Measurements from ENCODE around the gene GCDH. TPM values are rescaled to one million over a fixed set of nuclear protein-coding genes. Genes with fewer than 3 reads are reported as not detected.
A peak's percentile ranks its signal among the peaks of the same experiment; 100 is the strongest.

The GCDH gene
- total RNA-seq, 1 donor from 2014 or later = 60.6 TPM

DNA sequence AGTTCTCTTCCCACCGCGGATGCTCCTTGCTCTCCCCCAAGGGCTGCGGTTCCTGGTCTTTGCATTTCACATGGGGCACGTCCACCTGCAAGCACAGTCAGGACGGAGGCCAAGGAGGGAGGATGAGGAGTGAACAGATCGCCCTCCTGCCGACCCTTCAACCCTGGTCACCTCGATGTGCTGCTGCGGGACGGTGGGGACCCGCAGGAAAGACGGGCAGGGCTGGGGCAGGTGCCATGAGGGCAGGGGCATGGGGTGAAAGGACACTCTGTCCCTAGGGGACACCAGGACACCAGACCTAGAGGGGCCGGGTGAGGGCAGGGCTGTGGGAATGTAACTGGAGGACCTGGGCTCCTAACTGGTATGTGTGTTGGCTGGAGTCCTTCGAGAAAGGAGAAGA is 27.3 kb downstream of the GCDH start:
- Mint-ChIP-seq H3K27ac (peak overlapping the region; percentile 94), H3K9me3 (ENCODE audit: low read depth) (no peaks in the 10 kb centered on the region), H3K27me3 (no peaks in the 10 kb centered on the region), H3K36me3 (ENCODE audit: insufficient read depth) (peaks cover 8% of the 10 kb centered on the region), H3K4me1 (ENCODE audit: low read depth) (peaks cover 11% of the 10 kb centered on the region), H3K4me3 (ENCODE audit: low read depth) (peak overlapping the region; percentile 52)
- TF ChIP-seq, protein P1, sequence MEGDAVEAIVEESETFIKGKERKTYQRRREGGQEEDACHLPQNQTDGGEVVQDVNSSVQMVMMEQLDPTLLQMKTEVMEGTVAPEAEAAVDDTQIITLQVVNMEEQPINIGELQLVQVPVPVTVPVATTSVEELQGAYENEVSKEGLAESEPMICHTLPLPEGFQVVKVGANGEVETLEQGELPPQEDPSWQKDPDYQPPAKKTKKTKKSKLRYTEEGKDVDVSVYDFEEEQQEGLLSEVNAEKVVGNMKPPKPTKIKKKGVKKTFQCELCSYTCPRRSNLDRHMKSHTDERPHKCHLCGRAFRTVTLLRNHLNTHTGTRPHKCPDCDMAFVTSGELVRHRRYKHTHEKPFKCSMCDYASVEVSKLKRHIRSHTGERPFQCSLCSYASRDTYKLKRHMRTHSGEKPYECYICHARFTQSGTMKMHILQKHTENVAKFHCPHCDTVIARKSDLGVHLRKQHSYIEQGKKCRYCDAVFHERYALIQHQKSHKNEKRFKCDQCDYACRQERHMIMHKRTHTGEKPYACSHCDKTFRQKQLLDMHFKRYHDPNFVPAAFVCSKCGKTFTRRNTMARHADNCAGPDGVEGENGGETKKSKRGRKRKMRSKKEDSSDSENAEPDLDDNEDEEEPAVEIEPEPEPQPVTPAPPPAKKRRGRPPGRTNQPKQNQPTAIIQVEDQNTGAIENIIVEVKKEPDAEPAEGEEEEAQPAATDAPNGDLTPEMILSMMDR (IDR thresholded peaks at IDR 0.05; ENCODE audit: unreplicated experiment) = no peak
- no peak for DNase-seq (ENCODE audit: low spot score, unreplicated experiment)

DNA sequence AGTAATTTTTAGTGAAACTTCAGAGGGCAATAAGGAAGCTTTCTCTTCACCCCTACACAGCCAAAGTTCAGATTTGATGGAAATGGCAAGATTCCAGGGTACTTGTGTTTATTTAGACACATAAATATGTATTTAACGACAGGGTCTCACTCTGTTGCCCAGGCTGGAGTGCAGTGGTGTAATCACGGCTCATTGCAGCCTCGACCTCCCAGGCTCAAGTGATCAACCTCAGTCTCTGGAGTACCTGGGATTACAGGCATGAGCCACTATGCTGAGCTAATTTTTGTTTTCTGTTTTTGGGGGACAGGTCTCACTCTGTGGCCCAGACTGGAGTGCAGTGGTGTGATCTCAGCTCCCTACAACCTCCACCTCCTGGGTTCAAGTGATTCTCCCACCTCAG is 30.1 kb downstream of the GCDH start:
- H3K27me3 Mint-ChIP-seq = no peaks in the 10 kb centered on the region
- TF ChIP-seq, protein P1 (IDR thresholded peaks at IDR 0.05; ENCODE audit: unreplicated experiment) = no peak
- H3K36me3 Mint-ChIP-seq (ENCODE audit: insufficient read depth) = peaks cover 14% of the 10 kb centered on the region
- no peaks in the 10 kb centered on the region for H3K9me3 Mint-ChIP-seq (ENCODE audit: low read depth)
- H3K4me3 Mint-ChIP-seq (ENCODE audit: low read depth) = no peak overlapping the region
- peaks cover 4% of the 10 kb centered on the region for H3K4me1 Mint-ChIP-seq (ENCODE audit: low read depth)
- no peak for DNase-seq (ENCODE audit: low spot score, unreplicated experiment)
- H3K27ac Mint-ChIP-seq = peak overlapping the region; percentile 85

DNA sequence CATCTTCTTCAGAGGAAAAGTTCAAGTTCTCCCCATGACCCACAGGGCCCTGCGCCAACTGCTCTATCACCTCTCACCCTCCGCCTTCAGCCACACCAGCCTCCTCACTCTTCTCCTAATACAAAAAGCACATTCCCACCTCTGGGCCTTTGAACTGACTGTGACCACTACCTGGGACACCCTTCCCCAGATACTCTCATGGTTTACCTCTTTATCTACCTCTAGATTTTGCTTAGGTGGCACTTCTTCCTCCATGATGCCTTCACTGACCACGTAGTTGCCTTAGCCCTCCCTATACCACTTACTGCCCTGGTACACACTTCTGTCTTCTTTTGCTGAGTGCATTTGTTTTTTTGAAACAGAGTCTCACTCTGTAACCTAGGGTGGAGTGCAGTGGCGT is 32.0 kb downstream of the GCDH start:
- Mint-ChIP-seq H3K27me3 (no peaks in the 10 kb centered on the region), H3K9me3 (ENCODE audit: low read depth) (no peaks in the 10 kb centered on the region), H3K36me3 (ENCODE audit: insufficient read depth) (peaks cover 19% of the 10 kb centered on the region), H3K4me1 (ENCODE audit: low read depth) (peaks cover 4% of the 10 kb centered on the region), H3K4me3 (ENCODE audit: low read depth) (no peak overlapping the region), H3K27ac (peak overlapping the region; percentile 26)
- TF ChIP-seq, protein P1 (IDR thresholded peaks at IDR 0.05; ENCODE audit: unreplicated experiment) = no peak
- no peak for DNase-seq (ENCODE audit: low spot score, unreplicated experiment)

DNA sequence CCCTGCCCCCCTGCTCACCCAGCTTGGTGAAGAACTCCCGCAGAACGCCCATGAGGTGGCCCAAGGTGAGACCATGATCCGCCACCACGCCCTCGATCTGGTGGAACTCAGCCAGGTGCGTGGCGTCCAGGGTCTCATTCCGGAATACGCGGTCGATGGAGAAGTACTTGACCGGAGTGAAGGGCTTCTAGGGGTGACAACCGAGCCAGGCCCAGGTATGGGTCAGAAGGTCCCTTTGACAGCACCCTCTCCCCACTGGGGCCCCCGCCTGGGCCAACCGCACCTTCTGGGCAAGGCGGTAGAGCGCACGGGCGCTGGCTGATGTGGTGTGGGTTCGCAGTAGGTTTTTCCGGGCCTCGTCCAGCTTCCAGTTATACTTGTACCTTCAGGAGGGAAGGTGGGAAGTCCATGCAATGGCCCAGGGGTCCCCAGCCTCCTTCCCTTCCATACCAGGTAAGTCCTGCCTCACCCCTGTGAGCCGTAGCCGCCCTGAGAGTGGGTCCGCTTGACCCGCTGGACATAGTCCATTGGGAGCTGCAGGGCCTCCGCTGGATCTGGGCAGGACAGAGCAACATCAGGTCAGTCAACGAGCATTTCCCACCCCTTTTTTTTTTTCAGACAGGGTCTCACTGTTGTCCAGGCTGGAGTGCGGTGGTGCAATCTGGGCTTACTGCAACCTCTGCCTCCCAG is 33.8 kb downstream of the GCDH start:
- H3K36me3 Mint-ChIP-seq (ENCODE audit: insufficient read depth) = peaks cover 26% of the 10 kb centered on the region

DNA sequence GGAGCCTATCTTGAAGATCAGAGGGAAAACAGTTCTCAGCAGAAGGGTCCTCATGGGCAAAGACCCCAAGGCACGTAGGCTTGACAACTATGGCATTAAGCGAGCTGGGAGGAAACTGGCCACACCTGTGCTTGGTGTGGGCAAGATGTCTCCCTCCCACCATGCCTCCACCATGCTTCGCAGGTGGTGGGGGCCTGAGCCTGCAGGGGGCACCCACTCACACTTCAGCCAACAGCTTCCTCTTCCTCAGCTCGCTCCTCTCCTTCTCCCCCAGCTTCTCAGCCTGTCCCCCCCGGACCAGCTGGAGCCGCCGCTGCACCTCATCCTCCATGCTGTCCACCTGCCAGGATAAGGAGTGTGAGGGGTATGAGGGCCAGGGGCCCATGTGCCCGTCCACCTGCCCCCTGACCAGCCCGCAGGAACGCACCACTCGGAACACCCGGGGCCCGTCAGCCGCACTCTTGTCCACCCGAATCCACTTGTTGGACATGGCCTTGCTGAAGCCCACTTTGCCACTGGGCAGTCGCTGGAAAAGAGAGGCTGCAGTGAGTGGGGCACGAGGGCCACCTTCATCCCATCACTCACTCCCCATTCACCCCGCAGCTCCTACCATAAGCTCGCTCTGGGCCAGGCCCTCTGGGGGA is 39.2 kb downstream of the GCDH start:
- Mint-ChIP-seq H3K36me3 (ENCODE audit: insufficient read depth) (peaks cover 14% of the 10 kb centered on the region), H3K4me3 (ENCODE audit: low read depth) (no peak overlapping the region), H3K4me1 (ENCODE audit: low read depth) (peaks cover 11% of the 10 kb centered on the region), H3K27ac (no peak overlapping the region), H3K27me3 (no peaks in the 10 kb centered on the region), H3K9me3 (ENCODE audit: low read depth) (no peaks in the 10 kb centered on the region)
- TF ChIP-seq, protein P1 (IDR thresholded peaks at IDR 0.05; ENCODE audit: unreplicated experiment) = no peak
- DNase-seq (ENCODE audit: low spot score, unreplicated experiment) = no peak

More for the DNA sequence above, 33.8 kb downstream of the GCDH start:
- peaks cover 4% of the 10 kb centered on the region for H3K4me1 Mint-ChIP-seq (ENCODE audit: low read depth)
- no peaks in the 10 kb centered on the region for H3K9me3 Mint-ChIP-seq (ENCODE audit: low read depth)
- TF ChIP-seq, protein P1 (IDR thresholded peaks at IDR 0.05; ENCODE audit: unreplicated experiment) = no peak
- no peaks in the 10 kb centered on the region for H3K27me3 Mint-ChIP-seq
- no peak overlapping the region for H3K27ac Mint-ChIP-seq
- H3K4me3 Mint-ChIP-seq (ENCODE audit: low read depth) = no peak overlapping the region
- DNase-seq (ENCODE audit: low spot score, unreplicated experiment) = no peak
